ENCODE results near the gene HCRTR1.

GRCh38 chr1:31675161-31675560, 57.7 kb downstream of the HCRTR1 start:
- TF ChIP-seq ZNF239 (tag by site-specific recombination; IDR thresholded peaks at IDR 0.05), result no peak
- TF ChIP-seq CTCF (tag by site-specific recombination; IDR thresholded peaks at IDR 0.05), result no peak
- TF ChIP-seq ZNF670 (tag by site-specific recombination; IDR thresholded peaks at IDR 0.05; ENCODE audit: low read depth), result no peak
- no peak for TF ChIP-seq ZNF311 (tag by site-specific recombination; IDR thresholded peaks at IDR 0.05; ENCODE audit: borderline replicate concordance)
- no peak for TF ChIP-seq ZNF169 (tag by site-specific recombination; IDR thresholded peaks at IDR 0.05)
- TF ChIP-seq ZNF626 (tag by site-specific recombination; IDR thresholded peaks at IDR 0.05), result no peak
- no peak for TF ChIP-seq ZSCAN5A (tag by site-specific recombination; IDR thresholded peaks at IDR 0.05)
- no peak for TF ChIP-seq ZNF324 (tag by site-specific recombination; IDR thresholded peaks at IDR 0.05)
- TF ChIP-seq ZBTB10 (tag by site-specific recombination; IDR thresholded peaks at IDR 0.05), result no peak
- TF ChIP-seq ZNF629 (tag by site-specific recombination; IDR thresholded peaks at IDR 0.05), result no peak
- TF ChIP-seq ZBTB48 (tag by site-specific recombination; IDR thresholded peaks at IDR 0.05), result no peak
- no peak for TF ChIP-seq ZNF423 (tag by site-specific recombination; IDR thresholded peaks at IDR 0.05)
- no peak for TF ChIP-seq ZNF354C (tag by site-specific recombination; IDR thresholded peaks at IDR 0.05; ENCODE audit: borderline replicate concordance, low read depth)

Data from HEK293 (cell line).